ENCODE data around the gene TRPM2.

TRPM2 gene

GRCh38 chr21:44432841-44433790 is 79.7 kb downstream of the TRPM2 start:
- no peak for DNase-seq

GRCh38 chr21:44433791-44434567 is 80.6 kb downstream of the TRPM2 start:
- DNase-seq: no peak

- DNase-seq: no peak
Observed at GRCh38 chr21:44434568-44434925, 81.1 kb downstream of the TRPM2 start.

- no peak for DNase-seq
Observed at GRCh38 chr21:44434936-44435635, 81.7 kb downstream of the TRPM2 start.

- DNase-seq: no peak
Observed at GRCh38 chr21:44436111-44436611, 82.7 kb downstream of the TRPM2 start.

GRCh38 chr21:44436958-44437357 is 83.5 kb downstream of the TRPM2 start:
- DNase-seq: no peak

GRCh38 chr21:44437371-44437695 is 83.9 kb downstream of the TRPM2 start:
- no peak for DNase-seq

- DNase-seq: no peak
Observed at GRCh38 chr21:44437696-44438431, 84.4 kb downstream of the TRPM2 start.

GRCh38 chr21:44438531-44439210 is 85.2 kb downstream of the TRPM2 start:
- no peak for DNase-seq

- no peak for DNase-seq
Observed at GRCh38 chr21:44439211-44439600, 85.8 kb downstream of the TRPM2 start.

- DNase-seq: no peak
Observed at GRCh38 chr21:44440241-44441040, 87.0 kb downstream of the TRPM2 start.

- no peak for DNase-seq
Observed at GRCh38 chr21:44441041-44441400, 87.6 kb downstream of the TRPM2 start.

GRCh38 chr21:44441581-44442265 is 88.3 kb downstream of the TRPM2 start:
- DNase-seq: no peak

GRCh38 chr21:44442266-44443125 is 89.1 kb downstream of the TRPM2 start:
- no peak for DNase-seq

- DNase-seq: no peak
Observed at GRCh38 chr21:44443291-44443890, 90.0 kb downstream of the TRPM2 start.

- no peak for DNase-seq
Observed at GRCh38 chr21:44443891-44444285, 90.5 kb downstream of the TRPM2 start.

GRCh38 chr21:44444286-44444931 is 91.0 kb downstream of the TRPM2 start:
- DNase-seq: no peak

- DNase-seq: no peak
Observed at GRCh38 chr21:44445145-44445812, 91.9 kb downstream of the TRPM2 start.
